ENCODE results near the gene HIP1R.
"Not testable (repeated sequence)": the region's sequence is repeated elsewhere in the genome, so short reads cannot be mapped to it uniquely, and the experiment has no call there.

The HIP1R gene

GRCh38 chr12:122895320-122895703, 60.1 kb downstream of the HIP1R start:
- no peak for DNase-seq (ENCODE audit: low read depth in 2 of 2)

DNA sequence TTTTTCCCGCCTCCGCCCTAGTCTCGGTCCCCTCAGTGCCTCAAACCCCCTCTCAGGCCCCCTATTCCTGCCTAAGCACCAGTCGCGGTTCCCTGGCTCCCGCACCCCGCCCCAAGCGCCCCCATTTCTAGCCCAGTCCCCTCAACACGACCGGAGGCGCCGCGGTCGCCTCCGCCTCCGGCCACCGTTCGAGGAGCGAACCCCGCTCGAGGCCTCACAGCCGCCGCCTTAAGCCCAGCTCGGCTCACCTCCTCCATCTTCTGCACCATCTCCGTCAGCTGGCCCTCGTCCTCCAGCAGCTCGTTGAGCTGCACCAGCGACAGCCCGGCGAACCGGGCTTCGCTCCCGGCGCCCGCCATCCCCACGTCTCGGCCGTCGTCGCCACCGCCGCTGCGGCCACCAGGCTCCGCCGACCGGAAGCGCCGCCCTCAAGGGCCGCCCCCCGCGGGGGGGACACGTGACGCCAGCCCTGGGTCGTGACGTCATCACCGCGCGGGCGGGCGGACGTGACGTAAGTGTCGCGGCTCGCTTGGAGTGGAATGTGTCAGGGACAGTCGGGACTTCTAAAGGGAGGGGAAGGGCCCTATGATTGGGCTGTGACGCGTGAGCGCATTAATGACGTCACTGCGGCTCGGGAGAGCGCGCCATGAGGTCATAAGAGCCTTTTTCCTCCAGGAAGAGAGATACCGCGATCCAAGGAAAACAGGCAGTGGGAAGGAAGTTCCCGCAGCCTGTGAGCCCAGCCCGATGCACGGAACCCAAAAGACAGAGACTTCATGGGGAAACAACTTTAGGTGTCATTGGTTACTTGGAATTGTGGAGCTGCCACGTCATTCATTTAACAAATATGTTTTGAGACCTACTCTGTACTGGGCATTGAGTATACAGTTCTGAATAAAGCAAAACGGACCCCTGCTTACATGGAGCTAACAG, 60.7 kb downstream of the HIP1R start, which contains the start of gene VPS37B:
Gene VPS37B, minus strand, starts transcription at position 421 of the 933 bp plus-strand sequence. Its CDS starts 62 bp downstream, at position 359.
- peak; percentile 77 to 78 for DNase-seq (ENCODE audit: low read depth in 2 of 2)

GRCh38 chr12:122896662-122897061, 61.4 kb downstream of the HIP1R start:
- DNase-seq (ENCODE audit: low read depth in 2 of 2): no peak

GRCh38 chr12:122899887-122900286, 64.6 kb downstream of the HIP1R start:
- DNase-seq (ENCODE audit: low read depth in 2 of 2): no peak

- DNase-seq (ENCODE audit: low read depth in 2 of 2): no peak
These were observed 67.8 kb downstream of the HIP1R start for GRCh38 chr12:122902854-122903692.

DNA sequence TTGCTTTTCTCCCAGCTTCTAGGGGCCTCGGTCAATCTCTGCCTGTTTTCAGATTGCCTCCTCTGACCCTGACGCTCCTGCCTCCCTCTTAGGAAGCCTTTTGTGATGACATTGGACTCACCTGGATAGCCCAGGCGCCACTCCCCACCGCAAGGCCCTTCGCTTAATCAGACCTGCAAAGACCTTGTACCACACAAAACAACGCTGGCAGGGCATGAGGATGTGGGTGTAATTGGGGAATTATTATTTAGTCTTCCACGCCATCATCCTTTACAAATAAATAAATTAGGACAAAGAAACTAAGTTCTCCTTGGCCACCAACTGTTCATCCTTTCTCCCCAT, 68.4 kb downstream of the HIP1R start:
- DNase-seq (ENCODE audit: low read depth in 2 of 2): no peak

DNA sequence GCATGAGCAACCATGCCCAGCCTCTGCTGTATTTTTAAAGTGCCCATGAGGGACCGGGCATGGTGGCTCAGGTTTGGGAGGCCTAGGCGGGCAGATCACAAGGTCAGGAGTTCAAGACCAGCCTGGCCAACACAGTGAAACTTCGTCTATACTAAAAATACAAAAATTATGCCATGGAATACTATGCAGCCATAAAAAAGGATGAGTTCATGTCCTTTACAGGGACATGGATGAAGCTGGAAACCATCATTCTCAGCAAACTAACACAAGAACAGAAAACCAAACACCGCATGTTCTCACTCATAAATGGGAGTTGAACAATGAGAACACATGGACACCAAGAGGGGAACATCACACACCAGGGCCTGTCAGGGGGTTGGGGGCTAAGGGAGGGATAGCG, 70.0 kb downstream of the HIP1R start:
- DNase-seq (ENCODE audit: low read depth in 2 of 2): not testable (repeated sequence)

DNA sequence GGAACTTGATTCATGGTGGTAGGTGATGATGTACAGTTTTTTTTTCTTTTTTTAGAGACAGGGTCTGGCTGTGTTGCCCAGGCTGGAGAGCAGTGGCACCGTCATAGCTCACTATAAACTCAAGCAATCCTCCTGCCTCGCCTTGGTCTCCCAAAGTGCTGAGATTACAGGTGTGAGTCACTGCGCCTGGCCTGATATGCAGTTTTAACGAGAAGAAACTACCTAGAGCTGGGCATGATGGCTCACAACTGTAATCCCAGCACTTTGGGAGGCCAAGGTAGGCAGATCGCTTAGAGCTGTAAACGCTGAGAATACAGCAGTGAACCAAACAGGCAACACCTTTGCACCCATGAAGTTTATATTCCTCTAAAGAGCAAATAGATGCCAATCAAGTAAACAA, 73.7 kb downstream of the HIP1R start:
- no peak for DNase-seq (ENCODE audit: low read depth in 2 of 2)

- no peak for DNase-seq (ENCODE audit: low read depth in 2 of 2)
These were observed 74.4 kb downstream of the HIP1R start for GRCh38 chr12:122909442-122910288.
